Ovary (tissue), 9 donors: Measurements from ENCODE around the gene FXR1. TPM values are rescaled to one million over a fixed set of nuclear protein-coding genes. Genes with fewer than 3 reads are reported as not detected.
A peak's percentile ranks its signal among the peaks of the same experiment; 100 is the strongest.

Experiments used
- DNase-seq, 5 donors: peaks; one replicate each; pipeline ENCODE4 v3.0.0-alpha.2; 2019 to 2020
- H3K27ac ChIP-seq, 2 donors: fragments of 200-600 bp; one replicate each; pipeline versions ENCODE4 v1.5.1 to v1.8.0; 2019 to 2022
- H3K27me3 ChIP-seq: fragments of 200-600 bp; one replicate; pipeline ENCODE4 v1.8.0; 2022
- H3K36me3 ChIP-seq: fragments of 200-600 bp; sonication (generic); one replicate; pipeline ENCODE4 v1.5.1; 2019
- H3K4me1 ChIP-seq: one replicate; pipeline ENCODE4 v1.8.1; 2013; ENCODE audit warnings: mild to moderate bottlenecking, moderate library complexity; ENCODE audit not compliant: insufficient read depth
- H3K4me3 ChIP-seq: fragments of 200-600 bp; sonication (generic); one replicate; pipeline ENCODE4 v1.5.1; 2017
- H3K9me3 ChIP-seq, 2 donors: fragments of 200-600 bp in 1 of 2; sonication (generic) in 1 of 2; one replicate each; pipeline versions ENCODE4 v1.5.1 to v1.8.1; 2013 to 2019; ENCODE audit warnings: mild to moderate bottlenecking in 1 of 2, moderate library complexity in 1 of 2
- CTCF ChIP-seq, 3 donors: fragments of 450-650 bp in 2 of 3; fragments of 200-600 bp in 1 of 3; IDR thresholded peaks; one replicate each; pipeline versions ENCODE4 v1.5.1 to v1.8.0; 2016 to 2022; ENCODE audit warnings: antibody characterized with exemption in 3 of 3, mild to moderate bottlenecking in 1 of 3
- EP300 ChIP-seq: sonication (generic); formaldehyde crosslinking; IDR thresholded peaks from one replicate; pipeline ENCODE4 v1.6.1; 2017; ENCODE audit warnings: antibody characterized with exemption
- POLR2A ChIP-seq: fragments of 450-650 bp; IDR thresholded peaks from one replicate; pipeline ENCODE4 v1.6.1; 2017; ENCODE audit warnings: antibody characterized with exemption, mild to moderate bottlenecking, moderate library complexity
- WGBS, 3 donors: extraction: QIAGEN DNeasy Blood & Tissue Kit in 1 of 3; methylation state at CpG; one replicate each; pipeline versions ENCODE4 v1.1.5 to v1.1.7; 2013 to 2017; 5-methylcytosine and 5-hydroxymethylcytosine counted together
- intact Hi-C, 4 donors: fragments of 100-400 bp; cut with DNase I; formaldehyde crosslinking; loops; one replicate each; pipeline versions ENCODE4 v1.11.0 to v1.15.1; 2022 to 2023
- polyA plus RNA-seq, 2 donors: library from polyadenylated mRNA; stranded (reverse); fragments of 200-250 nt in 1 of 2; fragments of 350-450 nt in 1 of 2; fragmentation: Illumina TruSeq in 1 of 2; extraction: RNeasy Lipid Tissue Mini Kit (QIAGEN cat#74804) in 1 of 2; gene quantifications; one replicate each; pipeline ENCODE4 v1.2.3, GENCODE V29; 2013 to 2014
- total RNA-seq, 7 donors: library from RNA; depleted of rRNA in 2 of 7; stranded (reverse); fragments of >200 nt in 2 of 7; fragmentation: NEBNext Ultra II Directional in 3 of 7; extraction: Animal tissue kit (Norgen Biotek cat#: 25700) in 3 of 7; gene quantifications; one replicate each; pipeline versions ENCODE4 v1.1.0 to v1.2.4, GENCODE V29; 2016 to 2023
- donor health status: DM: no; HTN: no; CAD: no; lungs with moderate emphysema.
- donor health status: DM: no; HTN: no; CAD: no.
- donor health status: Bipolar disorder and iron deficiency.
- donor health status: DM: yes; HTN: yes; CAD: no.
- donor health status: DM: no; HTN: no; CAD: no.
- donor health status: DM: yes; HTN: yes; CAD: no.

FXR1 gene
- total and polyA plus RNA-seq, 9 donors: 102 to 176 (median 117) TPM

GRCh38 chr3:180898572-180898971, 13.9 kb upstream of the FXR1 start:
- WGBS, 3 donors: 85 to 87% (median 87%) methylated on average over 8 of the region's 8 CpGs
- TF ChIP-seq CTCF (IDR thresholded peaks at IDR 0.05) (no peak), EP300 (no peak), POLR2A (no peak)
- DNase-seq: no peak
- Histone ChIP-seq H3K4me1 (no peaks in the 10 kb centered on the region), H3K27ac (no peak overlapping the region), H3K4me3 (no peak overlapping the region), H3K27me3 (no peaks in the 10 kb centered on the region), H3K9me3 (peaks cover 0 to 2% of the 10 kb centered on the region in 2 donors), H3K36me3 (no peaks in the 10 kb centered on the region)
- intact Hi-C loops: no loop called here

GRCh38 chr3:180909369-180910127, 2.9 kb upstream of the FXR1 start:
- intact Hi-C loops: loop anchor here in 2 of 4 donors (5.0 kb wide), 2 partner anchors 83 to 1822 kb away; no protein-coding TSS in a partner anchor
- no peak for TF ChIP-seq CTCF (IDR thresholded peaks at IDR 0.05)
- Histone ChIP-seq H3K36me3 (no peaks in the 10 kb centered on the region), H3K27ac (no peak overlapping the region), H3K9me3 (no peaks in the 10 kb centered on the region), H3K4me1 (no peaks in the 10 kb centered on the region), H3K27me3 (no peaks in the 10 kb centered on the region), H3K4me3 (no peak overlapping the region)
- DNase-seq: no peak
- WGBS, 3 donors: 77 to 83% (median 80%) methylated on average over 5 of the region's 5 CpGs

DNA sequence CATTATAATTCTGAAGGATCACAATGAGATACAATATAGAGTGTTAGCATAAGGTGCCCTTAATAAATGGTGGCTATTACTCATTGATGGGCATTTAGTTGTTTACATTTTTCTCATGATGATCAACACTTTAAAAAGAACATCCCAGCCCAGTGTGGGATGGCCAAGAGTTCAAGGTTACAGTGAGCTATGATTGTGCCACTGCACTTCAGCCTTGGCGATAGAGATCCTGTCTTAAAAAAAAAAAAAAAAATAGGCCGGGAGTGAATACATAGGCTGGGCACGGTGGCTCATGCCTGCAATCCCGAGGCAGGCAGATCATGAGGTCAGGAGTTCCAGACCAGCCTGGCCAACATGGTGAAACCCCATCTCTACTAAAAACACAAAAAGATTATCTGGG, 1.6 kb upstream of the FXR1 start:
- Histone ChIP-seq H3K4me1 (no peaks in the 10 kb centered on the region), H3K9me3 (no peaks in the 10 kb centered on the region), H3K4me3 (no peak overlapping the region), H3K27ac (no peak overlapping the region), H3K36me3 (no peaks in the 10 kb centered on the region), H3K27me3 (no peaks in the 10 kb centered on the region)
- WGBS, 3 donors: 65 to 74% (median 67%) methylated on average over 4 of the region's 4 CpGs
- TF ChIP-seq EP300 (no peak), CTCF (IDR thresholded peaks at IDR 0.05) (no peak), POLR2A (no peak)
- intact Hi-C loops: loop anchor here in 2 of 4 donors (5.0 kb wide), 2 partner anchors 81 to 1824 kb away; no protein-coding TSS in a partner anchor
- DNase-seq: no peak

GRCh38 chr3:180911876-180912303, 580 bp upstream of the FXR1 start:
- H3K27ac ChIP-seq: peak overlapping the region; percentile 74 to 91
- no peaks in the 10 kb centered on the region for H3K36me3 ChIP-seq
- H3K9me3 ChIP-seq: no peaks in the 10 kb centered on the region
- H3K27me3 ChIP-seq: no peaks in the 10 kb centered on the region
- no peak for DNase-seq
- H3K4me3 ChIP-seq: peak overlapping the region; percentile 96
- intact Hi-C loops: loop anchor here in 2 of 4 donors (5.0 kb wide), 2 partner anchors 80 to 1825 kb away; no protein-coding TSS in a partner anchor
- no peaks in the 10 kb centered on the region for H3K4me1 ChIP-seq
- TF ChIP-seq POLR2A (no peak), CTCF (IDR thresholded peaks at IDR 0.05) (no peak), EP300 (no peak)
- WGBS, 3 donors: 28 to 34% (median 29%) methylated on average over 6 of the region's 6 CpGs
